ENCODE measurements around the gene RUNX3.

Gene RUNX3

DNA sequence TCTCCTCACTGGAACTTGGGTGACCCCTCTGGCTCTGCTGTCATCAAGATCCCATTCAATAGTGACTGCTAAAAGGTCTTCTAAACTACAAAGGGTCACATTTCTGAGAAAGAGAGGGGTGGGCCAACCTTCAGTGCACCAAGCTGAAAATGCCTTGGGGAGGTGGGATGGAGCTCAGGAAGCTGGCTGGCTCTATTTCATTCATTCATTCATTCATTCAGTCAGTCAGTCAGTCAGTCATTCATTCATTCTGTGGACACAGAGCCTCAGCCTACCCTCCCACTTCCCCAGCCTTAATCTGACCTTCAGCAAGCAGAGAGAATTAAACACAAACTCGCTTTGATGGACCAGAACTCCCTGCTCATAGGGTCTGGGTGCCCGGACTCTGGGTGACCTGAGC, 11.7 kb downstream of the RUNX3 start:
- TF ChIP-seq, protein P1, sequence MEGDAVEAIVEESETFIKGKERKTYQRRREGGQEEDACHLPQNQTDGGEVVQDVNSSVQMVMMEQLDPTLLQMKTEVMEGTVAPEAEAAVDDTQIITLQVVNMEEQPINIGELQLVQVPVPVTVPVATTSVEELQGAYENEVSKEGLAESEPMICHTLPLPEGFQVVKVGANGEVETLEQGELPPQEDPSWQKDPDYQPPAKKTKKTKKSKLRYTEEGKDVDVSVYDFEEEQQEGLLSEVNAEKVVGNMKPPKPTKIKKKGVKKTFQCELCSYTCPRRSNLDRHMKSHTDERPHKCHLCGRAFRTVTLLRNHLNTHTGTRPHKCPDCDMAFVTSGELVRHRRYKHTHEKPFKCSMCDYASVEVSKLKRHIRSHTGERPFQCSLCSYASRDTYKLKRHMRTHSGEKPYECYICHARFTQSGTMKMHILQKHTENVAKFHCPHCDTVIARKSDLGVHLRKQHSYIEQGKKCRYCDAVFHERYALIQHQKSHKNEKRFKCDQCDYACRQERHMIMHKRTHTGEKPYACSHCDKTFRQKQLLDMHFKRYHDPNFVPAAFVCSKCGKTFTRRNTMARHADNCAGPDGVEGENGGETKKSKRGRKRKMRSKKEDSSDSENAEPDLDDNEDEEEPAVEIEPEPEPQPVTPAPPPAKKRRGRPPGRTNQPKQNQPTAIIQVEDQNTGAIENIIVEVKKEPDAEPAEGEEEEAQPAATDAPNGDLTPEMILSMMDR (IDR thresholded peaks at IDR 0.05; ENCODE audit: control insufficient read depth, insufficient read depth, low read depth, low read length, missing control alignments) = no peak
- no peak for DNase-seq (ENCODE audit: low read depth)
- H3K4me3 ChIP-seq (ENCODE audit: control insufficient read depth, low read depth, low read length) = no peak overlapping the region

DNA sequence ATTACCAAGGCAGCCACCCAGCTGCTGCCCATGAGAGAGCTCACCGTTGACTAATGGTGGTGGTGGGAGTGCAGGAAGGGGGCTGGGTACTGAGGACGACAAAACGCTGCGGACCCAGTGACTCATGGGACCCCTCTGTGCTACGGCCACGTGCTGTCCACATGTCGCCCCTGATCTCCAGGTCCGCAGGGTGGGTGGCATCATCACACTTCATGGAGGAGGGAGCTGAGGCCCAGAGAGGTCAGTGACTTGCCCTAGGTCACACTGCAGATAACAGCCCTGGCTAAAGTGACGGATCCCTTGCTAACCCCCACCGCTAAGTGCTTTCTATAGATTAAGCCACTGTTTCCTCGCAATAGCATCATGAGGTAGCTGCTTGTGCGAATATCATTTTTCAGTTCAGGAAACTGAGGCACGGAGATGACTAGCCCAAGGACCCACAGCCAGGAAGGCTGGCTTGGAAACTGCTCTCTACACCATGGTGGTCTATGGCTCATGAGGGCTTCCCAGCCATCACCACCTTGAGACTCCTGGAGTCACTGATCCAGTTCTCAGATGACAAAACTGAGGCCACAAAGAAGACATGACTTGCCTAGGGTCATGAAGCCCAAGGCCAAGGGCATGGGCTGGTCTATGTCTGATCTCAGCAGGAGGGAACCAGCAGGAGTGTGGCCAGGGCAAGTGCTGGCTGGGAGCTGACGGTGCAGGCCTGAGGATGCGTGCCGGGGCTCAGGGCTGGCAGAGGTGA, 12.6 kb downstream of the RUNX3 start:
- no peak for DNase-seq (ENCODE audit: low read depth)
- H3K4me3 ChIP-seq (ENCODE audit: control insufficient read depth, low read depth, low read length) = no peak overlapping the region
- TF ChIP-seq, protein P1 (IDR thresholded peaks at IDR 0.05; ENCODE audit: control insufficient read depth, insufficient read depth, low read depth, low read length, missing control alignments) = no peak

DNA sequence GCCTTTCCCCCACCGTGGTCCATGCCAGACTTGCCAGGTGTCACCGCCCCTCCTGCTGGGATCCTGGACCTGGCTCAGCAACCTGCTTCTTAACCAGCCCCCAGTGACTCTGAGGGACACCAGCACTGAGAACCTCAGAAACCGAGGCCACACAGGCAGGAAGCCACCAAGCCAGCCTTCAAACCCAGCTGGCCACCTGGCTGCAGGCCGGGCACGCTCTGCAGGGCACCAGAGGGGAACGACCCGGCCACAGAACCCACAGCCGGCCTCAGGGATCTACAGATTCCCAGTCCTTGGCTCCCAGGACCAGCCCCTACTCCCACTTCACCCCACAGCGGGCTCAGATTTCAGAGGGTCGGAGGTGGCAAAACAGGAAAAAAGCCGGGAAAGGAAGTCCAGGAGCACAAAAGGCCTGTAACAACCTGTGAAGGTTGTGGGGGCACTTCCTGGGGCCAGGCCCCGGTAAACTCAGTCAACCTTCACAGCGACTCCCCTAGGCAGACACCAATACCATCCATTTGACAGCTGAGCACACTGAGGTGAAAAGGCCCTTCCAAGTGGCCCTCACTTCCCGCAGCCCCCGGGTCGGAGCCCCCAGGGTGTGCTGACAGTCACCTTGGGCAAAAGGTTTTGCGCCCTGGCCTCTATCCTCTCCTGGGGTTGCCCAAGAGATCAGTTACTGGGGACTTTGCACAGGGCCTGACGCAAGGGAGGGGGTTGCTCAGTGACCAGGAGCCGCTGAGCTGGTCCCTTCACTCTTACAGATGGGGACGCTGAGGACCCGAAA, 14.1 kb downstream of the RUNX3 start:
- DNase-seq (ENCODE audit: low read depth) = no peak
- TF ChIP-seq, protein P1 (IDR thresholded peaks at IDR 0.05; ENCODE audit: control insufficient read depth, insufficient read depth, low read depth, low read length, missing control alignments) = no peak
- no peak overlapping the region for H3K4me3 ChIP-seq (ENCODE audit: control insufficient read depth, low read depth, low read length)

DNA sequence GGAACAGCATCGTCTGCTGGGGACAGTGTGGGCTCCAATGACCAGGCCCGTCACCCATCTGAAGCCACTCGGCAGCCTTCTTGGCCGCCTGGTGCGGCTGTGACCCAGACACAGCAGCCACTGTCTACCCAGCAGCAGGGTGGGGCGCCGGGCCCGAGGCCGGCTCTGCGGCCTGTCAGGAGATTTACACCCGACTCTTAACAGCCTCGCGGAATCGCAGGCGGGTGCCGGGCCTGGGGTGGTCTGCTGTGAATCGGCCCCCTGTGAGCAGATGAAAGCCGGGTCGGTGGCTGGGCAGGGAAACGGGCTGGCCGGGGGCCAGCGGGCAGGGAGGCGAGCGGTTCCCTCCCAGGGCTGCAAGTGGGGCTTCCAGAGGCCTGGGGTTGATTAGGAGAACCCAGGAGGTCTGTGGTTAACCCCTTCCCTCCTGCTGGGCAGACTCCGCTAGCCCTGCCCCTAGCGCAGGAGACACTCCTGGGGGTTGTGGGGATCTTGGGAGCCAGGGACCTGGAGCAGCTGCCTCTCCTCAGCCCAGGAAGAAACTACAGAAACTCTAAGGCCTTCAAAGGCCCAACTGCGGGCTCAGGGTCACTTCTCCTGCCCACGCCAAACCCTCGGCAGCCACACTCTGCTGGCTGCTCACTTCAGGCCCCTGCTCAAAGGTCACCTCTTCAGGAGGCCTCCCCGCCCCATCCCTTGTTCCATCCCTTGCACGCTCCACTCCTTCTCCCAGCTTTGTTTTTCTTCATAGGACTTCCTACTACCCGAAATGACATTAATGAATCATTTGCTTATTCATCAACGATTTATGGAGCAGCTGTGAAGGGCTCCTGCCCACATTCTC, 15.6 kb downstream of the RUNX3 start:
- TF ChIP-seq, protein P1 (IDR thresholded peaks at IDR 0.05; ENCODE audit: control insufficient read depth, insufficient read depth, low read depth, low read length, missing control alignments) = no peak
- H3K4me3 ChIP-seq (ENCODE audit: control insufficient read depth, low read depth, low read length) = no peak overlapping the region
- peak; percentile 59 for DNase-seq (ENCODE audit: low read depth)

DNA sequence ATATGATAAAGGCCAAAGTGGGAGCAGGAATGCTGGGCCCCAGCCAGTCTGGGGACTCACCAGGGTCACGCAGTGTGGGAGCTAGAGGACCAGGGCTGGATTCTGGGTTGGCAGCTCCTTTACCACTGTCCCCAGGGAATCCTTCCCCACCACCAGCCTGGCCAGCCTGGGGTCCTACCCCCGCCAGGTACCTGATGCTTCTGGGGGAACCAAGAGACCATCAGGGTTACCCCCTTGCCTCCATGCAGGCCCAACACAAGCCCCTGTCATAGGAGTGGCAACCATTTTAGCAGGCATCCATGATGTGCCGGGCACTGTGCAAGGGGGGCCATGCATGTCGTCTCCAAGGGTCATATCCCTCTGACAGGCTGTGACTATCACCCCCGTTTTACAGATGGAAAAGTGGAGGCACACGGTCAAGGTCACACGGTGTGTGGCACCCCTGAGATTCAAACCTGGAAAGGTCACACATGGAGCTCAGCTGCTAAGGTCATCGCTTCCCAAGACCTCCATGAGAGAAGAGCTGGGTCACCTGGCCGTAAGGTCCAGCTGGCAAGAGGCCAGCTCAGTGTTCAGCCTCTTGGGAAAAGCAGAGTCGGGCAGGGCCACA, 16.4 kb downstream of the RUNX3 start:
- no peak for DNase-seq (ENCODE audit: low read depth)
- H3K4me3 ChIP-seq (ENCODE audit: control insufficient read depth, low read depth, low read length) = no peak overlapping the region
- TF ChIP-seq, protein P1 (IDR thresholded peaks at IDR 0.05; ENCODE audit: control insufficient read depth, insufficient read depth, low read depth, low read length, missing control alignments) = no peak

DNA sequence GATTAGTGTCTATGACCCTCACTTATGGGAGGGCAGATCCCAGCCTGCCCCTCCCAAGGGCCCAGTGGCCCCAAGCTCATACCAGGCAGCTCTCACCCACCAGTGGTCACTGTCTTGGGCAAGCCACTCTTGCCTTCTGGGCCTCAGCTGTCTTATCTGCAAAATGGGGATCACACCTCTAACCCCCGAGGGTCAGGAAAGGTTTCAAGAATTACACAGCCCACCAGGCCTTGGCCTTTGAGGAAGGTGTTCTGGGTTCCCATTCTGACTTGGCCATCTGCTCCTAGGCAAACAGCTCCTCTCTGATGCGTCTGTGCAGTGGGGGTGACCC, 16.8 kb downstream of the RUNX3 start:
- DNase-seq (ENCODE audit: low read depth) = no peak
- no peak overlapping the region for H3K4me3 ChIP-seq (ENCODE audit: control insufficient read depth, low read depth, low read length)
- TF ChIP-seq, protein P1 (IDR thresholded peaks at IDR 0.05; ENCODE audit: control insufficient read depth, insufficient read depth, low read depth, low read length, missing control alignments) = no peak

Measured in AG09309 (cell line).